H4 (cell line): Measurements from ENCODE around the gene HHIP. TPM values are rescaled to one million over a fixed set of nuclear protein-coding genes. Genes with fewer than 3 reads are reported as not detected.

ENCODE experiments used
- DNase-seq: peaks from one replicate; pipeline ENCODE4 v3.0.0-alpha.2; 2015; ENCODE audit warnings: low spot score
- total RNA-seq: library from RNA; depleted of rRNA; stranded (reverse); fragments of >200 nt; shearing (Covaris generic); gene quantifications from 2 replicates; pipeline ENCODE4 v1.2.3, GENCODE V29; 2014

Gene HHIP
- total RNA-seq, 1 experiment from 2014 or later: 0.23 TPM

GRCh38 chr4:144656850-144657249, 10.9 kb downstream of the HHIP start:
- no peak for DNase-seq

GRCh38 chr4:144658015-144658567, 12.1 kb downstream of the HHIP start:
- no peak for DNase-seq

- no peak for DNase-seq
Observed at GRCh38 chr4:144658903-144659302, 12.9 kb downstream of the HHIP start.

GRCh38 chr4:144659447-144659846, 13.5 kb downstream of the HHIP start:
- DNase-seq: no peak

GRCh38 chr4:144663834-144664475, 18.0 kb downstream of the HHIP start:
- no peak for DNase-seq

GRCh38 chr4:144666539-144667175, 20.7 kb downstream of the HHIP start:
- DNase-seq: peak; percentile 37

GRCh38 chr4:144667500-144667899, 21.5 kb downstream of the HHIP start:
- DNase-seq: peak; percentile 16

GRCh38 chr4:144670776-144671175, 24.8 kb downstream of the HHIP start:
- no peak for DNase-seq

- no peak for DNase-seq
Observed at GRCh38 chr4:144674711-144675110, 28.8 kb downstream of the HHIP start.

GRCh38 chr4:144681806-144682205, 35.9 kb downstream of the HHIP start:
- DNase-seq: no peak

GRCh38 chr4:144683516-144683915, 37.6 kb downstream of the HHIP start:
- DNase-seq: peak; percentile 11

- DNase-seq: peak; percentile 25
Observed at GRCh38 chr4:144685911-144686310, 40.0 kb downstream of the HHIP start.

GRCh38 chr4:144686921-144687320, 41.0 kb downstream of the HHIP start:
- DNase-seq: no peak

- DNase-seq: no peak
Observed at GRCh38 chr4:144687466-144687865, 41.5 kb downstream of the HHIP start.

- DNase-seq: no peak
Observed at GRCh38 chr4:144688035-144688569, 42.1 kb downstream of the HHIP start.

- no peak for DNase-seq
Observed at GRCh38 chr4:144689125-144689524, 43.2 kb downstream of the HHIP start.

GRCh38 chr4:144695721-144696120, 49.8 kb downstream of the HHIP start:
- no peak for DNase-seq

GRCh38 chr4:144696376-144696775, 50.4 kb downstream of the HHIP start:
- DNase-seq: no peak

GRCh38 chr4:144699565-144699964, 53.6 kb downstream of the HHIP start:
- DNase-seq: no peak

GRCh38 chr4:144701683-144702233, 55.8 kb downstream of the HHIP start:
- DNase-seq: no peak

- DNase-seq: no peak
Observed at GRCh38 chr4:144703494-144703893, 57.5 kb downstream of the HHIP start.
